GM18907 (cell line): Measurements from ENCODE around the gene TRAK1.

ENCODE experiments used
- ATAC-seq: cut with Tn5 transposase; IDR thresholded peaks from one replicate; pipeline ENCODE4 v1.9.1; 2021; ENCODE audit warnings: mild to moderate bottlenecking, moderate library complexity; ENCODE audit not compliant: unreplicated experiment

TRAK1 gene

DNA sequence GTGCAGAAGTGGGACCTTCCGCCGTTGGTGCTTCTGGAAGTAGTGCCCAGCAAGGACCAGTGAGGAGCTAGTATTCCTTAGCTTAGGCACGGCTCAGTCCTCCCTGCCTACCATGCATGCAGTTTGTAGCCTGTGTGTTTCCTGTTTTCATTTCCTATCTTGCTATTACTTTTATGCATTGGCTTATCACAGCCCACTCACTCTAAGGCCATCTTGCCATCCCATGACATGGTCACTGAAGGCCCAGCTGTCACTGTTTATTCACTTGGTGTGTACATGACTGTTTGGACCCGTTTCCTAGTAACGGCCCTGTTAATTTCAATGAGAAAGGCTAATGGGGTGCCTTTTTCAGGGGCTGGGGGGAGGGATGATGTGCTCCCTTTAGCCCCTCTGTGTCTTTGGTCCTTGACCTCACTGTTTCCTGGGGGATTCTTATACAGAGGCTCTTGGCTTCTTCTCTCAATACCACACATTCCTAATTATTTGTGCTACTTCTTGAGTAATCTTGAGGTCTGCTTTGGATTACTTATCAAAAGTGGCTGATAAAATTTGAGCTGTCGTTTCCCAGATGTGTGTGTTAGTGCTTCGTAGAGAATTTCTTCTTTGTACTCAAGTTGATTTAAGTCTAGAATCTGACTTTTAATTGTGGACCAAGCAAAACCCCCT, 24.5 kb upstream of the TRAK1 start:
- ATAC-seq = peak; percentile 3

DNA sequence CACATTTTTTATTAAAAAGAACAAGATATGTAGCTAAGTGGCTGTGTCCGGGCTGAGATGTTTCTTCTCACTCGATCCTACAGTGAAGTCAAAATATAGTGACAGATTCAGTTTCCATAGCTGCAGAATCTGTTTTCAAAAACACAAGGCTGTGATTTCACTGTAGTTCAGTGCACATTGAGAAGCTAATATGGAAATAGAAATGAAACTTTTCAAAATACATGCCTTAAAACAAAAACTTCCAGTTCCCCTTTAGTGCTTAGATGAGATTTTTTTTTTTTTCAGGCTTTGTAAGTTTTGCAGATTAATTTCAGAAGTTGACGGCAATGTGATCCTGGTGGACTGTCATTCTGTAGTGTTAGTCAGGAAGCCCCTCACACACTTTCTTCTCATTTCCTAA, 23.8 kb upstream of the TRAK1 start:
- ATAC-seq = peak; percentile 78

DNA sequence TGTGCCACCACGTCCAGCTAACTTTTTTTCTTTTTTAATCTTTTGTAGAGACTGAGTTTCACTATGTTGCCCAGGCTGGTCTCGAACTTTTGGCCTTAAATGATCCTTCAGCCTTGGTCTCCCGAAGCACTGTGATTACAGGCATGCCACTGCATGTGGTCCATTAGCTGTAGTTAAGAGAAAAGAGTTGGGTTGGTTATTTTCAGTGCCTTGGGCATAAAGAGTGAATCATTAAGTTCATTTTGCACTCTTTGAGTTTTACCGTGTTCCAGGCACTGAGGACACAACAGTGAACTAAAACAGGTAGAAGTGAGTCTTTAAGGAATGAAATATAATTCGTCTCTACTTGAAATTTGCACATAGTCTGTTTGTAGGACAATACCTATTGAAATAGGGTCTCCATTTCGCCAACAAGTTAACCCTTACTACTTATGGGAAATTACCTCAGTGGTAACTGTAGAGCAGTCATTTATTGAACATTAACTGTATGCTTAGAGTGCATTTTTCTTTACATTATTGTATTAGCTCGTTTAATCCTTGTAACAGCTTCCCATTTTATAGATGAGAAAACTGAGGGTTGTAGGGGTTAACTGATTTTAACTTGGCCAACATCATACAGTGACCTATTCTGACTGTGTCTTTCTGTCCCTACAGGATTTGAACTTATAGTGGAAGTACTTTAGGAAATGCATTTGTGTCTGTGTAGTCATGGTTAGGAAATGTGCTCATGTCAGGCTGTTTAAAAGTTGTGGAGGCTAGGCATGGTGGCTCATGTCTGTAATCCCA, 22.7 kb upstream of the TRAK1 start:
- no peak for ATAC-seq

DNA sequence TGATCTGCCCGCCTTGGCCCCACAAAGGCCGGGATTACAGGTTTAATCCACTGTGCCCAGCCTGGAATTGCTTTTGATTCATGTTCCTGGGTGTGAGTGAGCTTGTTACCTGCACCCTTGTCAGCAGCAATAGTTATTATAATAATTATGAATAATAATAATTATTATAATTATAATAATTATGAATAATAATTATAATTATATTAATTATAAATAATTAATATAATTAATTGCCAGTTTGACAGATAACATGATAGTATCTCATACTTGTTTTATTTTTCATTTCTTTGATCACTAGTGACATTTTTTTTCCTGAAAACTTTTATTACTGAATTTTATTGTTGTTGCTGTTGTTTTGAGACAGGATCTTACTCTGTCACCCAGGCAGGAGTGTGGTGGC, 21.1 kb upstream of the TRAK1 start:
- no peak for ATAC-seq

DNA sequence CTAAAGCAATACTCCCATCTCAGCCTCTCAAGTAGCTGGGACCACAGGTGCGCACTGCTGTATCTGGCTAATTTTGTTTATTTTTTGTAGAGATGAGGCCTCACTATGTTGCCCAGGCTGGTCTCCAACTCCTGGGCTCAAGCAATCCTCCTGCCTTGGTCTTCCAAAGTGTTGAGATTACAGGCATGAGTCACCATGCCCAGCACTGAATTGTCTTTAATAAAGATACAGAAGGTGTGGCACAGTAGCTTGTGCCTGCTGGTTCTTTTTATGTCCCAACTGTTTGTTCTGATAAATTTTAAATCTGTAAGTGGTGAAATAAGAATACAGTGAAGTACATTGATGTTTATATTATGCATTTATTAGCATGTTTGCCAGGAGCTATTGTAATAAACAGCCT, 20.6 kb upstream of the TRAK1 start:
- ATAC-seq = no peak

DNA sequence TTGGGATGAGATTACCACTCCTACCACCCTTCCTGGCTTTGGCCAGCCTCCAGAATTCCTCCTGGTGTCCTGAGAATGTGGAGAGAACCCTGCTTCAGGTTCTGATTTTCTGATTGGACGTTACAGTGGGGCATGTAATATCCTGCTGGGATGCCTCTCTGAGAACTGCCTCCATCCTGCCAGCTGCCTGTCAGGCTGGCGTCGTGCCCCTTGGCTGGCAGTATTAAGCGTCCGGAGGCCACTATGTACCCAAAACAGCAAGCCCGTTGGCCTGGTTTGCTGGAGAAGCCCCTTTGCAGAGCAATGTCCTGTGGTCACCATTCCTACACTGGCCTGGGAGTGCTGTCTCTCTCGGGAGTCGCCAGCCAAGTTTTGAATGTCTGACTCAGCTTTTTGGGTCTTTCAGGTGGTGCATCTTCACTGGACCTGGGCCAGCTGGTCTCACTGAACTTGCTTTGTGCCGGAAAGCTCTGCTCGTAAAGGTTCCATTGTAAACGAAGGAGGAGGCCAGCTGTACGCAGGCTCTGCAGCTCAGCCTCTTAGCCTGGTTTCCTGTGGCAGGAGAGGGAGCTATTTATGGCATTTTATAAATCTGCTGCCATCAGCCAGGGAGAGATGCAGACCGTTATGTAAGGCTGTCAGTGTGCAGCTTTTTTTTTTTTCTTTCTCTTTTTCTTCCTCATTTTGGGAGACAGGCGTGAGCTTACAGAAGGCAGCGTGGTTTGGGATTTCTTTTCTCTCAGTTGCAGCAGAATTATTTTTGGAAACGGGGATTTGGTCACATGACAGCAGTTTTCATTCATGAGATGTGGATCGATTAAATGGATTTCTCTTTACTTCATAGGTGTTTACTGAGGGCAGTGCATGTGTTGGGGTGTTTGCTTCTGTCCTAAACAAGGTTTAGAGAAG, 19.0 kb upstream of the TRAK1 start:
- peak; percentile 62 for ATAC-seq

DNA sequence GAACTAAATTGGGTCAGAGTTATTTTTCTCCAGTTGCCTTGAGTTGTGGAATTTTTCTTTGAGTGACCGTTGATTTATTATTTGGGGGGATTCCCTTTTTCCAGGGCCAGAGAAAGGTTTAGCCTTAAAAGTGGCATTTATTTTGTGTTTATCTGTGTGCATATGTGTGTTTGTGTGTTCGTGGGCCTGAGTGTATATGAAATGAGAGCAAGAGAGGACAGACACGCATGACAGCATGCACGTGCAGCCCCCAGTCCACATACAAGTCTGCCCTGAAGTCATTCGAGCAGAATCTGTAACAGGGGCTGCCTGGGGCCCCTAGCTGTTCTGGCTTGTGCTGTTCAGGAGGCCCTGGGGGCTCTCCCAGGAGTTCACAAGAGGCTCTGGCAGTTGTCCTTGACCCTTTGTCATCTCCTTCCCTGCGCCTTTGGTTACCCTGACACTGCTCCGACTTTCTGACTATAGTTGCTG, 18.3 kb upstream of the TRAK1 start:
- no peak for ATAC-seq

DNA sequence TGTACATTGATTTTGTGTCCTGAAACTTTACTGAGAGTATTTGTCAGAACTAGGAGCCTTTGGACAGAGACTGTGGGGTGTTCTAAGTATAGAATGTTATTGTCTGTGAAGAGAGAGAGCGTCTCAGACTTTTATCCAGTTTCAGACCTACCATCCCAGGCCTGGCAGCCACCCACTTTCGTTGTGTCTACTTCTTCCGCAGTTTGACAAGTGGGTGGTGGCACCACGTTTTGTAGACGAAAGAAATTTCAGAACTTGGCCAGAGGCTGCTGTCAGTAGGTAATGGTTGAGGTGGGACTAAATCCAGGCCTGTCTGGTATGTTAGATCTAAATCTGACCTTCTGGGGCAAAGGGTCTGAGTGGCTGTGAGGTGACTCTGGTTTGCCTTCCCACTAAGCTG, 13.4 kb upstream of the TRAK1 start:
- ATAC-seq = no peak

DNA sequence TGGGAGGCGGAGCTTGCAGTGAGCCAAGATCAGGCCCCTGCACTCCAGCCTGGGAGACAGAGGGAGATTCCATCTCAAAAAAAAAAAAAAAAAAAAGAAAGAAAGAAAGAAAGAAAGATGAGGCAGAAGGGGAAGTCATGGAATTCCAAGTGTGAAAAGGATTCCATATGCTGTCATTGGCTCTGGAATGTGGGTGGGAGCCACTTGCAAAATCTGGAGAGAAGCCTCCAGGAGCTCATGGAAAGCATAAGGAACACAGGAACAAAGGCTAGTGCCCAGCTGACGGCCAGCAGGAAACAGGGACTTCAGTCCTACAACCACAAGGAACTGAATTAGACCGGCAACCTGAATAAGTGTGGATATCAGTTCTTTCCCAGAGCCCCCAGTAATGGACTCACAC, 12.5 kb upstream of the TRAK1 start:
- ATAC-seq = no peak

DNA sequence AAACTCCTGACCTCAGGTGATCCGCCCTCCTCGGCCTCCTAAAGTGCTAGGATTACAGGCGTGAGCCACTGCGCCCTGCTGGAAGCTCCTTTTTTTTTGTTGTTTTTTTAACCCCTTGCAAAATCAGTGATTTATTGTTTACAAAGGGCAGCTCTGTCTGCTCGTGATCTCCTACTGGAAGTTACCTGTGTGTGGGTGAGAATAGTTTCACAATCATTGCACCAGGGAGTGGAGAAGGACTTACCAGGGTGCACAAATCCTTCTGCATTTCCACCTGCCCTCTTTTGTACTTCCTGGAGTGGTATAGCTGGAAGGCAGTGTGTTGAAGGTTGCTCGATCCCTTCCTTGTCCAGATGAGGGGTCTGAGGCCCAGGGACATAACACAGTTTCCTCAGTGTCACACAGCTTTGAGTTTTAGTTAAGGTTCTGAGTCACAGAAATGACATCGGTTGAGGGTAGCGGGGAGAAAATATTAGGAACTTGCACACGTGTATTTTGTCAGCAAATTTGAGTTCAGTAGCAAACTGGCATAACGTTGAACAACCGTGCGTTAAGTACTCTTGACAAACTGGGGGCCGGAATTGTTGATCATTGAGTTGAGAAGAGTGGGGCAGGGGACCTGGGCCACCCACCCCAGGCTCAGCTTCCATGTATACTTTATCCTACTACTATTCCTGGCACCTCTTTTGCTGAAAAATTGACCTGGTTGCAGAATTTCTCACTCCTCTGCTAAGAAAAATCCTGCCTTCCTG, 11.3 kb upstream of the TRAK1 start:
- ATAC-seq = peak; percentile 13

DNA sequence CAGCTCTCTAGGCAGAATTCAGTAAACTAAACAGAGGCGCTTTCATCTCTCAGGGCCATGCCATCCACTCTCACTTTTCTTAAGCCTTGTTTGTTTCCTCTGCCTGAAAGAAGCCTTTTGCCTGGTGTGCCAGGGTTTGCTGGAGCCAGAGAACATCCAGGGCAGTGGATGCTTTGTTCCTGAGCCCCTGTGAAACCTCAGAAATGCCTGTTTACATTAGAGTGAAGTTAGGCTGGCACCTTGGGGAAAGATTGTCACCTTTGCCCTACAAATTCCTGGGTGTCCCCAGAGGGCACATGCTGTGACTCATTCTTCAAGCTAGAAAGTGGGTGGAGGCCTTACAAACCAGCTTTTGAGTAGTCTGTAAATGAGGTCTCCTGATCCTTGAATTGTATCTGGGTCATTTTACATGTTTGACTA, 10.7 kb upstream of the TRAK1 start:
- ATAC-seq = peak; percentile 54

DNA sequence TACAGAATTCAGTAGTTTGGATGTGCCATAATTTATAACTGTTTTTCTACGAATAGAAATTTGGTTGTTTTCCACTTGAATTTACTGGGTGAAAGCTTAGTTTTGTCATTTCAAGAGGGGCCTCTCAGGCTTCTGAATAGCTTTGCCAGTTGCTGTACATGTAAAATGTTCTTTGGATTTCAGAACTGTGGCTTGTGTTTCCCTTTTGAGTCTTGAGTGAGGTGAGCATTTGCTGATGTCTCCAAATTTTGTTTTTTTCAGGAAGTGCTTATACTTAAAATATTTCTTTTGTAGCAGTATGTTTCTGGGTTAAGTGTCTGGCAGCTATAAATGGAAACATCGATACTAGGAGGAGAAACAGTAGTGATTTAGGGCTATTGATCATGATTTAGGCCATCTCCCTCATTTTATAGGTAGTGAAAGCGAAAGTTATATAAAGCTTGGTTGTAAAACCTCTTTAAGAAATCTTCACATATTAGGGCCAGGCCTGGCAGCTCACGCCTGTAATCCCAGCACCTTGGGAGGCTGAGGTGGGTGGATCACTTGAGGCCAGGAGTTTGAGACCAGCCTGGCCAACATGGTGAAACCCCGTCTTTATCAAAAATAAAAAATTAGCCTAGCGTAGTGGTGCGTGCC, 9.2 kb upstream of the TRAK1 start:
- ATAC-seq = no peak

DNA sequence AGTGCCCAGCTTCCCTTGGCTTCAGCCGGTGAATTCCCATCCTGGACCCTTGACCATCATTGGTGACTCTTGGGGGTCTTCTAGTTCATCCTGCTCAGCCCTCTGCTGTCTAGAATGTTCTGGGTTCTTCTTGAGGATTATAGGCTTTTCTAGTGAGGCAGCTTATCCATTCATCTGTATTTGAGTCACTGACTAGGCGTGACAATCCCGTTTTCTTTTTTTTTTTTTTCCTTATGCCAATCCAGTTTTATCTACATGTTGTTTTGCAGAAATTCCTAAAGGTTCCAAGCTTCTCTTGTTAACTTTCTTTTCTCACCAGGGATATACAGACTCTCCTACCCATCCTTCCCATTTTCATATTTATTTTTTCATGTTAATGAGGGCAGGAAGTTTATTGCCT, 6.6 kb upstream of the TRAK1 start:
- ATAC-seq = no peak

DNA sequence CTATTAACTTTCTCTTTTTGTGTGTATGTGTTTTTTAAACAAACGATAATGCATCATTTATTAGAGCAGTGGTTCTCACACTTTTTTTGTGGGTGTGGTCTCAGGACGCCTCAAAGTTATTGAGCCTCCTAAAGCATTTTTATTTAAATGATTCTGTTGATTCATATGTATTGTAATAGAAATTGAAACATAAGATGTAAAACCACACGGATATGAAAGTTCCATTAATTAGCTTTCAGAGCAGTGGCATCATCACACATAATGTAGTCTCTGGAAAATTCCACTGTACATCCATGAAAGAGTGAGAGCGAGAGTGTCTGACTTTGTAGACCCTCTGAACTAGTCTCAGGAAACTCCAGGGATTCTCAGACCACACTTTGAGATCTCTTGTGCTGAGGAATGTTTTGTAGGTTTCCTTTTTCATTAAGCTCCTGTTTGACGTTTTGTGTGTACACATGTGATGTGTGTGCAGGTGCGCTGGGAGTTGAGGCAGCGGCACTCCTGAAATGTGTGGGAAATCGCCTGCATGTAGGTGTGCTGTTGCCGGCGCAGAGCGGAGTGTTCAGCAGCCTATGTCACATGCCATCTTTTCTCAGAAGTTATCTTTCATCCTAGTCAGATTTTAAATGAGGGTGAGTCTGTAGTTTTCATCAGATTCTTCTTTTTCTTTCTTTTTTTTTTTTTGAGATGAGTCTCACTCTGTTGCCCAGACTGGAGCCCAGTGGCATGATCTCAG, 5.3 kb upstream of the TRAK1 start:
- no peak for ATAC-seq

DNA sequence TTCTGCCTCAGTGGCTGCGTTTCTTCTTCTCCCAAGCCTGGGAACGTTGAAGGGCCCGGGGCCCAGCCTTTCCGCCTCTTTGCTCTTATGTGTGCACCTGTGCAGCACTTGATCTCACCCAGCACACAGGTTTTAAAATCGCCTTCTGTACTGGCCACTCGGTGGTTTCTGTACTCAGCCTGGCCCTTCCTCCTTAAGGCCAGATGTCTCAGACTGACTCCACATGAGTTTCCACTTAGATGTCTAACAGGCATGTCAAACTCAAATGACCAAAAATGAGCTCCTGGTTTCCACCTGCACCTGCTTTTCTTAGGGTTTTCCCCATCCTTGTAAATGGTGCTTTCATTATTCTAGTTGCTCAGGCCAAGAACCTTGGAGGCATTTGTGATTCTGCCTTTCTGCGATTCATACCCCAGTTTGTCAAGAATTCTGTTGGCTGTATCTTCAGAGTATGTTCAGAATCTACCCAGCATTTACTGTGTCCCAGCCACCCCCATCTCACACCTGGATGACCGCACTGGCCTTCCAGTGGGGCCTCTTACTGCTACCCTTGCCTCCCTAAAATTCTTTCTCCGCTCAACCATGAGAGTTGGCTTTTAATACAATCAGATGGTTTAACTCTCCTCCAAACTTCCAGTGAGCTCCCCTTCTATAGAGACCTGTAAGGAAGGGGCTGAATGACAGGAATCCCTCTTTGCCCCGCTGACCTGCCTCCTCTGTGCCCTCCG, 2.2 kb upstream of the TRAK1 start:
- no peak for ATAC-seq

DNA sequence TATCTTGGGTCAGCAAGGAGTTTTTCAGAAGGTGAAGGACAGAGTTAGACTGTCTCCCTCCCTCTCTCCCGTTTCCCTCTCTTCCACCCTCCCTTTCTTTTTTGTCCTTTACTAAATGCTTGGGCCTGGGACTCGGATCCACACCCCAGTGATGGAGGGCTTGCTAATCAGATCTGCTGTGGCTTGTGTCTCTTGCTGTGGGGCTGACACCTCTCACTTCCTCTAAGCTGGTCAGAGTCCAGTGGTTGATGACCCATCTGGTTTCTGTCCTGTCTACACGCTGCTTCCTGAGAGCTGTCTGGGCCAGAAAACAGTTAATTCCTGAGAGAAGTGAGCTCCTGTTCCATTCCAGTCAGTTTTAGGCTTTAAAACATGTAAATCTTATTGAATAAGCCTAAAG, 849 bp downstream of the TRAK1 start:
- ATAC-seq = no peak

DNA sequence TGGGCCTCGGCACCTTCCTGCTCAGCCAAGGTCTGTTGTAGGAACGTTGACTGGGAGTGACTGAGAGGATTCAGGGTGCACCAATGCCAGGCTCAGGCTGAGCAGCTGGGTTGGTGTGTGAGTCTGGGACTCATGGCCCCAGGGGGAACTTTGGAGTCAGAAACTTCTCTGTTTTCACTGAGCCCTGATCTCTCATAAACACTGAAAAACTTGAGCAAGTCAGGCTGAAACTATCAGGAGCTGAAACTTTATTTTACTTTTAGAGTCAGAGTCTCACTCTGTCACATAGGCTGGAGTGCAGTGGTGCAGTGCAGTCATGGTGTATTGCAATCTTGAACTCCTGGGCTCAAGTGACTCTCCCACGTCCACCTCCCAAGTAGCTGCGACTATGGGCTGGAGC, 3.0 kb downstream of the TRAK1 start:
- ATAC-seq = peak; percentile 58

DNA sequence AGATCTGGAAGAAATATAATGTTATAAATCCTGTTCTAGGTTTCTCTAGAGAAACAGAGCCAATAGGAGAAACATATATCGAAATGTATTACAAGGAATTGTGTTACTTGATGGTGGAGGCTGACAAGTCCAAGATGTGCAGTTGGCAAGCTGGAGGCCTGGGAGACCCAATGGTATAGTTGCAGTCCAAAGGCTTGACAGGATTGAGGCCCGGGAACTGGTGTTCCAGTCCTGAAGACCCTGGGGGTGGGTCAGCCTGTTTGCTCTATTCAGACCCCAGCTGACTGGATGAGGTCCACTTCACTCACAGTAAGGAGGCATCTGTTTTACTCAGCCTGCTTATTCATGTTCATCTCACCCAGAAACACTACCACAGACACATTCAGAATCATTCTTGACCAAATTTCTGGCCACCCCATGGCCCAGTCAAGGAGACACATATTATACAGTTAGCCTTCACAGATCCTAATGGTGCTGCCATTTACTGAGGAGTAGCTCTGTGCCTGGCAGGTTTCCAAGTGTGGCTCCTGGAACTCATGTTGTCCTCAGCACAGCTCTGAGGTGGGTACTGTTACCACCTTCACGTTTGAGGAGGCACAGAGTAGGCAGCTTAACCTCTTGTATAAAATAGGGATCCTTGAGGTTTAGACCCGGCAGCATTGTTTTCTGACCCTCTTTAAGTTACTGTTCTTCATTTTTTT, 3.7 kb downstream of the TRAK1 start:
- ATAC-seq = no peak
